ENCODE results near the gene FAM168A.

The FAM168A gene

GRCh38 chr11:73382747-73383146 is 215.2 kb downstream of the FAM168A start:
- ATAC-seq, result no peak
- no peak for TF ChIP-seq RARB (CRISPR knock-in tag; IDR thresholded peaks at IDR 0.05)
- no peak for TF ChIP-seq CREB5 (CRISPR knock-in tag; IDR thresholded peaks at IDR 0.05; ENCODE audit: low read depth)
- TF ChIP-seq TOX (CRISPR knock-in tag; IDR thresholded peaks at IDR 0.05; ENCODE audit: borderline replicate concordance), result no peak
- TF ChIP-seq ZNF70 (CRISPR knock-in tag; IDR thresholded peaks at IDR 0.05), result no peak
- no peak for TF ChIP-seq SNAI2 (CRISPR knock-in tag; IDR thresholded peaks at IDR 0.05)
- no peak for TF ChIP-seq ZFP3 (CRISPR knock-in tag; IDR thresholded peaks at IDR 0.05)
- no peak for TF ChIP-seq ARNTL (CRISPR knock-in tag; IDR thresholded peaks at IDR 0.05; ENCODE audit: borderline replicate concordance, low read depth)
- TF ChIP-seq, protein P1, sequence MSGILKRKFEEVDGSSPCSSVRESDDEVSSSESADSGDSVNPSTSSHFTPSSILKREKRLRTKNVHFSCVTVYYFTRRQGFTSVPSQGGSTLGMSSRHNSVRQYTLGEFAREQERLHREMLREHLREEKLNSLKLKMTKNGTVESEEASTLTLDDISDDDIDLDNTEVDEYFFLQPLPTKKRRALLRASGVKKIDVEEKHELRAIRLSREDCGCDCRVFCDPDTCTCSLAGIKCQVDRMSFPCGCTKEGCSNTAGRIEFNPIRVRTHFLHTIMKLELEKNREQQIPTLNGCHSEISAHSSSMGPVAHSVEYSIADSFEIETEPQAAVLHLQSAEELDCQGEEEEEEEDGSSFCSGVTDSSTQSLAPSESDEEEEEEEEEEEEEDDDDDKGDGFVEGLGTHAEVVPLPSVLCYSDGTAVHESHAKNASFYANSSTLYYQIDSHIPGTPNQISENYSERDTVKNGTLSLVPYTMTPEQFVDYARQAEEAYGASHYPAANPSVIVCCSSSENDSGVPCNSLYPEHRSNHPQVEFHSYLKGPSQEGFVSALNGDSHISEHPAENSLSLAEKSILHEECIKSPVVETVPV (CRISPR knock-in tag; IDR thresholded peaks at IDR 0.05), result no peak
- TF ChIP-seq ZNF8 (CRISPR knock-in tag; IDR thresholded peaks at IDR 0.05), result no peak
- TF ChIP-seq ESRRG (CRISPR knock-in tag; IDR thresholded peaks at IDR 0.05), result no peak
- no peak for TF ChIP-seq ZNF565 (CRISPR knock-in tag; conservative IDR thresholded peaks at IDR 0.05; ENCODE audit: low read depth)
- no peak for TF ChIP-seq TSHZ2 (CRISPR knock-in tag; IDR thresholded peaks at IDR 0.05)

DNA sequence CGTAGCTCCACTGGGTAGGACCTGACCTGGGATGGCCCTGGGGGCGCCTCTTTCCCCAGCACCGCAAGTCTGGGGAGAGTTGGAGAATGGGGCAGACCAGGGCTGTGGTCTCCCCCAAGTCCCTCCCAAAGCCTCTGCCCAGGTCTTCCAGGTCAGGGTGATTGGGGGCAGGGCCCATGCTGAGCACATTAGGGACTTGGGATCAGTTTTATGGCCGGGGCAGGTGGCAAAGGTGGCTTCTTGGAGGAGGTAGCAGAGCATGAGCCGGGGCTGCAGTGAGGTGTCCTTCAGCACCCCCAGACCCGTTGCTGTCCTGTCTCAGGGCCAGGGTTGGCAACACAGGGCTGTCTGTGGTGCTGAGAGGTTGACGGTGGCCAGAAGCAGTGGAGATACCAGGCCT is 215.7 kb downstream of the FAM168A start:
- TF ChIP-seq TCF4 (CRISPR knock-in tag; IDR thresholded peaks at IDR 0.05; ENCODE audit: borderline replicate concordance), result no peak
- TF ChIP-seq CREB5 (CRISPR knock-in tag; IDR thresholded peaks at IDR 0.05; ENCODE audit: low read depth), result no peak
- no peak for TF ChIP-seq TOX (CRISPR knock-in tag; IDR thresholded peaks at IDR 0.05; ENCODE audit: borderline replicate concordance)
- no peak for TF ChIP-seq CSDC2 (CRISPR knock-in tag; IDR thresholded peaks at IDR 0.05)
- no peak for TF ChIP-seq ZNF565 (CRISPR knock-in tag; conservative IDR thresholded peaks at IDR 0.05; ENCODE audit: low read depth)
- TF ChIP-seq, protein P1 (CRISPR knock-in tag; IDR thresholded peaks at IDR 0.05), result no peak
- TF ChIP-seq ARNTL (CRISPR knock-in tag; IDR thresholded peaks at IDR 0.05; ENCODE audit: borderline replicate concordance, low read depth), result no peak
- no peak for TF ChIP-seq RARB (CRISPR knock-in tag; IDR thresholded peaks at IDR 0.05)
- TF ChIP-seq ESRRG (CRISPR knock-in tag; IDR thresholded peaks at IDR 0.05), result no peak
- TF ChIP-seq OSR1 (CRISPR knock-in tag; IDR thresholded peaks at IDR 0.05), result no peak
- no peak for TF ChIP-seq ZFP3 (CRISPR knock-in tag; IDR thresholded peaks at IDR 0.05)
- no peak for TF ChIP-seq SNAI2 (CRISPR knock-in tag; IDR thresholded peaks at IDR 0.05)
- no peak for TF ChIP-seq ISL1 (CRISPR knock-in tag; IDR thresholded peaks at IDR 0.05)
- TF ChIP-seq ZNF8 (CRISPR knock-in tag; IDR thresholded peaks at IDR 0.05), result no peak
- TF ChIP-seq TSHZ2 (CRISPR knock-in tag; IDR thresholded peaks at IDR 0.05), result no peak
- no peak for TF ChIP-seq PPARA (CRISPR knock-in tag; IDR thresholded peaks at IDR 0.05; ENCODE audit: borderline replicate concordance)
- TF ChIP-seq POU6F1 (CRISPR knock-in tag; IDR thresholded peaks at IDR 0.05; ENCODE audit: borderline replicate concordance, low read depth), result no peak
- no peak for TF ChIP-seq ZC3H10 (CRISPR knock-in tag; IDR thresholded peaks at IDR 0.05)
- TF ChIP-seq, protein P2, sequence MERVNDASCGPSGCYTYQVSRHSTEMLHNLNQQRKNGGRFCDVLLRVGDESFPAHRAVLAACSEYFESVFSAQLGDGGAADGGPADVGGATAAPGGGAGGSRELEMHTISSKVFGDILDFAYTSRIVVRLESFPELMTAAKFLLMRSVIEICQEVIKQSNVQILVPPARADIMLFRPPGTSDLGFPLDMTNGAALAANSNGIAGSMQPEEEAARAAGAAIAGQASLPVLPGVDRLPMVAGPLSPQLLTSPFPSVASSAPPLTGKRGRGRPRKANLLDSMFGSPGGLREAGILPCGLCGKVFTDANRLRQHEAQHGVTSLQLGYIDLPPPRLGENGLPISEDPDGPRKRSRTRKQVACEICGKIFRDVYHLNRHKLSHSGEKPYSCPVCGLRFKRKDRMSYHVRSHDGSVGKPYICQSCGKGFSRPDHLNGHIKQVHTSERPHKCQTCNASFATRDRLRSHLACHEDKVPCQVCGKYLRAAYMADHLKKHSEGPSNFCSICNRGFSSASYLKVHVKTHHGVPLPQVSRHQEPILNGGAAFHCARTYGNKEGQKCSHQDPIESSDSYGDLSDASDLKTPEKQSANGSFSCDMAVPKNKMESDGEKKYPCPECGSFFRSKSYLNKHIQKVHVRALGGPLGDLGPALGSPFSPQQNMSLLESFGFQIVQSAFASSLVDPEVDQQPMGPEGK (CRISPR knock-in tag; IDR thresholded peaks at IDR 0.05; ENCODE audit: borderline replicate concordance), result no peak
- ATAC-seq, result no peak
